Calu3 (cell line): Measurements from ENCODE around the gene LHFPL3. TPM values are rescaled to one million over a fixed set of nuclear protein-coding genes. Genes with fewer than 3 reads are reported as not detected.

Experiments used
- BruUV-seq: library from RNA; stranded (reverse); fragments of 400-500 nt; replicated peaks from 2 replicates; lab custom pipeline; 2021; lab: Mats Ljungman, UMichigan
- CTCF ChIA-PET: fragments of 300-600 bp; sonication (Branson Sonifier 250); formaldehyde crosslinking; loops from one replicate; lab custom pipeline; 2022; ENCODE audit warnings: antibody characterized with exemption; lab: Charles Lee
- DNase-seq: peaks from one replicate; pipeline ENCODE4 v3.0.0; 2022
- H3K27ac Mint-ChIP-seq: one replicate; pipeline ENCODE4 v1.8.0; 2022; ENCODE audit warnings: mixed read lengths; ENCODE audit not compliant: unreplicated experiment
- H3K27me3 Mint-ChIP-seq: one replicate; pipeline ENCODE4 v1.8.0; 2022; ENCODE audit warnings: mixed read lengths; ENCODE audit not compliant: unreplicated experiment
- H3K36me3 Mint-ChIP-seq: one replicate; pipeline ENCODE4 v1.8.0; 2022; ENCODE audit warnings: mild to moderate bottlenecking, moderate library complexity, mixed read lengths; ENCODE audit not compliant: insufficient read depth, unreplicated experiment
- H3K4me1 Mint-ChIP-seq: one replicate; pipeline ENCODE4 v1.8.0; 2022; ENCODE audit warnings: mild to moderate bottlenecking, low read depth, mixed read lengths; ENCODE audit not compliant: unreplicated experiment
- H3K4me3 Mint-ChIP-seq: one replicate; pipeline ENCODE4 v1.8.0; 2022; ENCODE audit warnings: mild to moderate bottlenecking, low read depth, moderate library complexity, mixed read lengths; ENCODE audit not compliant: unreplicated experiment
- H3K9me3 Mint-ChIP-seq: one replicate; pipeline ENCODE4 v1.8.0; 2022; ENCODE audit warnings: low read depth, mixed read lengths; ENCODE audit not compliant: unreplicated experiment
- CTCF ChIP-seq: fragments of 200-600 bp; IDR thresholded peaks from one replicate; pipeline ENCODE4 v1.8.0; 2022; ENCODE audit warnings: antibody characterized with exemption; ENCODE audit not compliant: unreplicated experiment
- intact Hi-C: fragments of 100-400 bp; cut with micrococcal nuclease; formaldehyde crosslinking; loops from one replicate; pipeline ENCODE4 v1.10.0; 2022; ENCODE audit not compliant: unreplicated experiment
- total RNA-seq: library from RNA; stranded (reverse); gene quantifications from 2 replicates; pipeline ENCODE4 v1.2.3, GENCODE V29; 2022

Gene LHFPL3
- total RNA-seq, 1 experiment from 2014 or later, result not detected

GRCh38 chr7:104809906-104810305 is 481.5 kb downstream of the LHFPL3 start:
- Mint-ChIP-seq H3K4me3 (no peak overlapping the region), H3K36me3 (no peaks in the 10 kb centered on the region), H3K4me1 (no peaks in the 10 kb centered on the region), H3K9me3 (no peaks in the 10 kb centered on the region), H3K27me3 (peaks cover 70% of the 10 kb centered on the region), H3K27ac (no peak overlapping the region)
- intact Hi-C loops, result no loop called here
- no peak for TF ChIP-seq CTCF
- CTCF ChIA-PET, result no interaction called here
- BruUV-seq, result no TSS peak
- DNase-seq, result no peak

GRCh38 chr7:104814126-104814525 is 485.7 kb downstream of the LHFPL3 start:
- intact Hi-C loops, result no loop called here
- H3K4me3 Mint-ChIP-seq, result no peak overlapping the region
- no peak overlapping the region for H3K27ac Mint-ChIP-seq
- no peak for TF ChIP-seq CTCF
- no peak for DNase-seq
- BruUV-seq, result no TSS peak
- no peaks in the 10 kb centered on the region for H3K9me3 Mint-ChIP-seq
- H3K27me3 Mint-ChIP-seq, result peaks cover 64% of the 10 kb centered on the region
- no peaks in the 10 kb centered on the region for H3K4me1 Mint-ChIP-seq
- CTCF ChIA-PET, result no interaction called here
- H3K36me3 Mint-ChIP-seq, result no peaks in the 10 kb centered on the region

- DNase-seq, result no peak
- no peaks in the 10 kb centered on the region for H3K36me3 Mint-ChIP-seq
- intact Hi-C loops, result no loop called here
- H3K4me1 Mint-ChIP-seq, result no peaks in the 10 kb centered on the region
- no TSS peak for BruUV-seq
- CTCF ChIA-PET, result no interaction called here
- no peak overlapping the region for H3K4me3 Mint-ChIP-seq
- no peak overlapping the region for H3K27ac Mint-ChIP-seq
- no peak for TF ChIP-seq CTCF
- H3K9me3 Mint-ChIP-seq, result no peaks in the 10 kb centered on the region
- H3K27me3 Mint-ChIP-seq, result peaks cover 58% of the 10 kb centered on the region
These were observed 486.4 kb downstream of the LHFPL3 start for GRCh38 chr7:104814671-104815400.

GRCh38 chr7:104816537-104816936 is 488.1 kb downstream of the LHFPL3 start:
- BruUV-seq, result no TSS peak

More at GRCh38 chr7:104816537-104816936, 488.1 kb downstream of the LHFPL3 start:
- no peak overlapping the region for H3K4me3 Mint-ChIP-seq
- H3K27me3 Mint-ChIP-seq, result peaks cover 49% of the 10 kb centered on the region
- CTCF ChIA-PET, result no interaction called here
- TF ChIP-seq CTCF, result no peak
- H3K4me1 Mint-ChIP-seq, result no peaks in the 10 kb centered on the region
- H3K27ac Mint-ChIP-seq, result no peak overlapping the region
- no peak for DNase-seq
- intact Hi-C loops, result no loop called here
- H3K36me3 Mint-ChIP-seq, result no peaks in the 10 kb centered on the region
- no peaks in the 10 kb centered on the region for H3K9me3 Mint-ChIP-seq
